OCI-LY1 (cell line): ENCODE measurements around the gene LAYN.

Source experiments
- CTCF ChIP-seq: fragments of 200-600 bp; sonication (generic), shearing (Covaris generic); IDR thresholded peaks from 2 replicates; pipeline ENCODE4 v1.5.1; 2017; ENCODE audit warnings: mild to moderate bottlenecking, antibody characterized with exemption, low read length, moderate library complexity, mixed read lengths
- EZH2 ChIP-seq: fragments of 200-600 bp; sonication (generic), shearing (Covaris generic); IDR thresholded peaks from 2 replicates; pipeline ENCODE4 v1.8.0; 2017; ENCODE audit warnings: borderline replicate concordance, mixed run types, mild to moderate bottlenecking, antibody characterized with exemption, low read length, moderate library complexity, mixed read lengths

DNA sequence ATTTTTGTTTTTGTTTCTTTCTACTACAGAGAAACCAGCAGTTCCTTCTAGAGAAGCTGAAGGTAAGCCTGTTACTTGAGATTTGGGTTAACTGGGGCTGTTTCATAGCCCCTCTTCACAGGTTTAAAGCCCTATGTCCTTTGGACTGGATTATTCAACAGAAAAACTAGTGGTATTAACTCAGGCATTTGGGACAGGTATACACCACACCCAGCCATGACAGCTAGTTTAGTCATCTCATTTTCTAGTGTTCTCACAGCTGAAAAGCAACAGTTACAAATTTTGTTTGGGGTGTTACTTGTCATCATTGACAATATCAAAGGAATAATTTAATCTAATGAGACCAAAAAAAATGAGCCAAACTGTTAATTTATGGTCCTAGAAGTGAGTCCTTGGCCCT is 14.0 kb downstream of the LAYN start:
- TF ChIP-seq CTCF = no peak
- TF ChIP-seq EZH2 = no peak
